COLO668 (cell line): ENCODE data around the gene SRI.
"Not testable (repeated sequence)": the region's sequence is repeated elsewhere in the genome, so short reads cannot be mapped to it uniquely, and the experiment has no call there.

ENCODE experiments used
- DNase-seq: peaks from one replicate; lab custom pipeline; 2025; ENCODE audit not compliant: unreplicated experiment; lab: John Stamatoyannopoulos, UW

SRI gene

GRCh38 chr7:88184848-88185304 is 35.0 kb downstream of the SRI start:
- no peak for DNase-seq

- no peak for DNase-seq
Observed at GRCh38 chr7:88183051-88183450, 36.8 kb downstream of the SRI start.

GRCh38 chr7:88176190-88176589 is 43.6 kb downstream of the SRI start:
- no peak for DNase-seq

GRCh38 chr7:88172842-88173241 is 47.0 kb downstream of the SRI start:
- DNase-seq: no peak

- no peak for DNase-seq
Observed at GRCh38 chr7:88169717-88170320, 50.0 kb downstream of the SRI start.

- no peak for DNase-seq
Observed at GRCh38 chr7:88167721-88168120, 52.1 kb downstream of the SRI start.

GRCh38 chr7:88167223-88167622 is 52.6 kb downstream of the SRI start:
- DNase-seq: no peak

GRCh38 chr7:88165697-88166096 is 54.1 kb downstream of the SRI start:
- no peak for DNase-seq

GRCh38 chr7:88159741-88160140 is 60.1 kb downstream of the SRI start:
- not testable (repeated sequence) for DNase-seq

- DNase-seq: no peak
Observed at GRCh38 chr7:88156356-88156755, 63.5 kb downstream of the SRI start.

- no peak for DNase-seq
Observed at GRCh38 chr7:88155756-88156155, 64.1 kb downstream of the SRI start.
